ENCODE measurements around the gene PIAS3. TPM values are rescaled to one million over a fixed set of nuclear protein-coding genes. Genes with fewer than 3 reads are reported as not detected.

Gene PIAS3
- total and polyA plus RNA-seq, 2 donors from 2014 or later, result 12.5 to 36.9 TPM

DNA sequence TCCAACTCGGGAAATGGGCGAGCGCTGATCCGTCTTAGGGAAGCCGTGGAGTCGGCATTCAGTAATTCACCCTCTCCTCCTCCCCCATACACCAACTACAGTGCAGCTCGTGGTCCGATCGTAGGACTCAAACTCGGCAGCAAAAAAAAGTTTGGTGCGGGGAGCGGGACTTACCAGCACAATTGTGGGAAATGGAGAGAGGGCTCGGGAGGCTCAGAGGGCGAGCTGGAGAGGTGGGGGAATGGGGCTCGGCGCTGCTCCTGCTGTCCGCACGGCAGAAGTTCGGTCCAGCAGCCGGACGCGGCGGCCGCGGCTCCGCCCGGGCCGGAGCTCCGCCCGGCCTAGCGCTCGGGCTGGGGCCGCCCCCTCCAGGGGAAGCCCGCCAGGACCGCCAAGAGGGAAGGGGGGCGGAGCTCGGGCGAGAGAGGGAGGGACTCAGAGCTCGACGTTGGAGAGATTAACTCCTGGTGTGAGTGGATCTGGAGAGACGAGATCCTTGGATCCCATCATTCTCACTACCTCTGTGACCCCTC lies 676 bp upstream of the PIAS3 start:
- Histone ChIP-seq H3K27ac (ENCODE audit: low read depth in 2 of 2, low read length in 2 of 2) (peak overlapping the region; percentile 89), H3K36me3 (ENCODE audit: control insufficient read depth in 2 of 3, insufficient read depth in 3 of 3, low read length in 3 of 3) (peaks cover 3 to 14% (median 14%) of the 10 kb centered on the region in 3 donors), H3K4me1 (ENCODE audit: control insufficient read depth in 2 of 3, insufficient read depth in 2 of 3, low read depth in 1 of 3, low read length in 3 of 3) (peaks cover 0 to 9% (median 0%) of the 10 kb centered on the region in 3 donors), H3K9ac (ENCODE audit: low read length in 3 of 3) (peak overlapping the region; percentile 61 to 95 (median 94)), H3K9me3 (ENCODE audit: control insufficient read depth in 2 of 3, insufficient read depth in 1 of 3, low read length in 3 of 3) (no peaks in the 10 kb centered on the region), H3K4me3 (ENCODE audit: low read length in 3 of 3) (peak overlapping the region; percentile 87 to 99 (median 95)), H3K27me3 (ENCODE audit: control insufficient read depth, insufficient read depth, low read length) (no peaks in the 10 kb centered on the region)
- peak; percentile 90 to 97 (median 94) for DNase-seq
- intact Hi-C loops (cut with DNase I), result no loop called here
- TF ChIP-seq, protein P1, sequence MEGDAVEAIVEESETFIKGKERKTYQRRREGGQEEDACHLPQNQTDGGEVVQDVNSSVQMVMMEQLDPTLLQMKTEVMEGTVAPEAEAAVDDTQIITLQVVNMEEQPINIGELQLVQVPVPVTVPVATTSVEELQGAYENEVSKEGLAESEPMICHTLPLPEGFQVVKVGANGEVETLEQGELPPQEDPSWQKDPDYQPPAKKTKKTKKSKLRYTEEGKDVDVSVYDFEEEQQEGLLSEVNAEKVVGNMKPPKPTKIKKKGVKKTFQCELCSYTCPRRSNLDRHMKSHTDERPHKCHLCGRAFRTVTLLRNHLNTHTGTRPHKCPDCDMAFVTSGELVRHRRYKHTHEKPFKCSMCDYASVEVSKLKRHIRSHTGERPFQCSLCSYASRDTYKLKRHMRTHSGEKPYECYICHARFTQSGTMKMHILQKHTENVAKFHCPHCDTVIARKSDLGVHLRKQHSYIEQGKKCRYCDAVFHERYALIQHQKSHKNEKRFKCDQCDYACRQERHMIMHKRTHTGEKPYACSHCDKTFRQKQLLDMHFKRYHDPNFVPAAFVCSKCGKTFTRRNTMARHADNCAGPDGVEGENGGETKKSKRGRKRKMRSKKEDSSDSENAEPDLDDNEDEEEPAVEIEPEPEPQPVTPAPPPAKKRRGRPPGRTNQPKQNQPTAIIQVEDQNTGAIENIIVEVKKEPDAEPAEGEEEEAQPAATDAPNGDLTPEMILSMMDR (IDR thresholded peaks at IDR 0.05; ENCODE audit: borderline replicate concordance, extremely low read depth, insufficient read depth), result no peak
- FAIRE-seq, result no peak

DNA sequence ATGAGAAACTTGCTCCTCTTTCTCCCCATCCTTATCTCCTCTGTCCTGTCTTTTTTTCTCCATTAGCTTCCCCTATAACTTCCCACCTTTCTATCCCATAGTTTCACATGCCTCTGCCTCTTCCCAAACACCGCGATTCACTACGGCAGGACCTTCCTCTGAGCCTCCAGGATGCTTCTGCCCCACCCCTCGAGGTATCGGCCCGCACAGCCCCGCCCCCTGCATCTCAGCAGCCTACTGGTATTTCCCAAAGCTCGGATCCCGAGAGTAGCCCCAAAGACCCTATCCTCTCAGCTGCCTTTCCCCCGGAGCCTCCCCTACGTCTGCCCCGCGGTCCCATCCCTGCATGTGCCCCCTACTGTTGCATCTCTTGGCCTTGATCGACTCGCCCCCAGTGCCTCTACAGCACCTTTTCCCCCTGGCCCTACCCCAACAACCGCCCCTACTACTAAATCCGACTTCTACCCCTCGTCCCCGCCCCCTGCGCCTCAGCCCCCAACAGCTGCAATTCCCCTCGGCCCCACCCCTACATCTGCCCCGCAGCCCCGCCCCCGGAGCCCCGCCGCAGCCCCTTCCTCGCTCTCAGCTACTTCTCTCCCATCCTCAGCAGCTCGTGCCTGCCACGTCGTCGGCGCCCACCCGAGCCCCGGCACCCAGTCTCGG lies 512 bp downstream of the PIAS3 start:
- H3K27ac ChIP-seq (ENCODE audit: low read depth in 2 of 2, low read length in 2 of 2), result peak overlapping the region in 1 of 2 donors; percentile 89
- H3K9me3 ChIP-seq (ENCODE audit: control insufficient read depth in 2 of 3, insufficient read depth in 1 of 3, low read length in 3 of 3), result no peaks in the 10 kb centered on the region
- peaks cover 0 to 9% (median 0%) of the 10 kb centered on the region in 3 donors for H3K4me1 ChIP-seq (ENCODE audit: control insufficient read depth in 2 of 3, insufficient read depth in 2 of 3, low read depth in 1 of 3, low read length in 3 of 3)
- peaks cover 5 to 21% (median 21%) of the 10 kb centered on the region in 3 donors for H3K36me3 ChIP-seq (ENCODE audit: control insufficient read depth in 2 of 3, insufficient read depth in 3 of 3, low read length in 3 of 3)
- H3K9ac ChIP-seq (ENCODE audit: low read length in 3 of 3), result peak overlapping the region in 2 of 3 donors; percentile 24 to 53
- H3K4me3 ChIP-seq (ENCODE audit: low read length in 3 of 3), result peak overlapping the region; percentile 71 to 87 (median 80)
- no peaks in the 10 kb centered on the region for H3K27me3 ChIP-seq (ENCODE audit: control insufficient read depth, insufficient read depth, low read length)
- DNase-seq, result peak in 4 of 5 donors; percentile 62 to 84 (median 63)
- intact Hi-C loops (cut with DNase I), result no loop called here
- FAIRE-seq, result no peak
- TF ChIP-seq, protein P1 (IDR thresholded peaks at IDR 0.05; ENCODE audit: borderline replicate concordance, extremely low read depth, insufficient read depth), result no peak

DNA sequence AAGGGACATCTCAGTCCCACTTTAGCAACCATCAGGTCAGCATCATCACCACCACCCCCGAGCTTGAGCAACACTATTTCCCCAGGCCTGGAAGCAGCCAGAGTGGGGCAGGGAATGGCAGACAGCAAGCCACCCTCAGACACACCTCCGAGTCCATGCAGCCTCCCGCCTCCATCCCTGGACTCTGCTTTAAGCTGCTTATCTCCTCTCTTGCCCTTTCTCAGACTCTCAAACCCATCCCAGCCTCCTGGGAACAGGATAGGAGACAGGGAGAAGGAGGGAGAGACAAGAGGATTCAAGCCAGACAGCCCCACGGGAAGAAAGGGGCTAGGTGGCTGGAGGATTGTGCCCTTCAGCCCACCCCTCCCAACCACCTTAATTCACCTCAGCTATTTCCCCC lies 1.7 kb downstream of the PIAS3 start:
- H3K27me3 ChIP-seq (ENCODE audit: control insufficient read depth, insufficient read depth, low read length), result no peaks in the 10 kb centered on the region
- no peak overlapping the region for H3K27ac ChIP-seq (ENCODE audit: low read depth in 2 of 2, low read length in 2 of 2)
- no peak for DNase-seq
- no peak overlapping the region for H3K9ac ChIP-seq (ENCODE audit: low read length in 3 of 3)
- H3K4me3 ChIP-seq (ENCODE audit: low read length in 3 of 3), result peak overlapping the region in 1 of 3 donors; percentile 87
- no peak for FAIRE-seq
- intact Hi-C loops (cut with DNase I), result no loop called here
- peaks cover 0 to 9% (median 0%) of the 10 kb centered on the region in 3 donors for H3K4me1 ChIP-seq (ENCODE audit: control insufficient read depth in 2 of 3, insufficient read depth in 2 of 3, low read depth in 1 of 3, low read length in 3 of 3)
- TF ChIP-seq, protein P1 (IDR thresholded peaks at IDR 0.05; ENCODE audit: borderline replicate concordance, extremely low read depth, insufficient read depth), result no peak
- no peaks in the 10 kb centered on the region for H3K9me3 ChIP-seq (ENCODE audit: control insufficient read depth in 2 of 3, insufficient read depth in 1 of 3, low read length in 3 of 3)
- H3K36me3 ChIP-seq (ENCODE audit: control insufficient read depth in 2 of 3, insufficient read depth in 3 of 3, low read length in 3 of 3), result peaks cover 7 to 24% (median 22%) of the 10 kb centered on the region in 3 donors

Measured in kidney (tissue), 14 donors.